ENCODE results near the gene ACKR3.

The ACKR3 gene

DNA sequence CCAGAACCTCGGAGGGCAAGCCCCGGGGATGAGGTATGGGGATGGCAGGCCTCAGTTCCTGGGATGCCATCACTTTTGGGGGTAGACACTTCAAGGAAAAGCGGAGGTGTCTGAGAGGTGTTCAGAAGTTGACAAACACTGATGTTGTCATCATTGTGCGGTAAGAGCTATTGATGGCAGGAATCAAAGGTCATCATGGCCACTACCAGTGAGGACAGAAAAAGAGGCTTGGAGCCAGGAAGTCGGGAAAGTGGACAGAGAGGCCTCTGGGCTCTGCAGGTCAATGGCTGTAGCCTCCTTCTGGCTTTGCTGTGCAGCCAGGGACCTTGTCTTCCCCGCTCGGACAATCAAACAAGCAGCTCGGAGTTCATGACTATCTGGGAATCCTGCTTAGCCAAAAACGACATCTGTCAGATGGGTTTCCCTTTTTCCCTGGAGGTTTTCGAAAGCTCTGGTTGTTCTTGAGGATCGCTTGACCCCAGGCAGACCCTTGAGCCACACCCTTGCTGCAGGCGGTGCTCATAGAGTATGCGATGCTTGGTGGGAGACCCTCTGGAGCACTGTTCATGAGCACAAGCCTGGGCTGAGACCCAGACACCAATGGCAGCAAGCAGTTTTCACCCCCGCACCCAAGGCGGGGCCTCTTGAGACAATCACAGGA, 19.4 kb downstream of the ACKR3 start:
- DNase-seq: no peak

DNA sequence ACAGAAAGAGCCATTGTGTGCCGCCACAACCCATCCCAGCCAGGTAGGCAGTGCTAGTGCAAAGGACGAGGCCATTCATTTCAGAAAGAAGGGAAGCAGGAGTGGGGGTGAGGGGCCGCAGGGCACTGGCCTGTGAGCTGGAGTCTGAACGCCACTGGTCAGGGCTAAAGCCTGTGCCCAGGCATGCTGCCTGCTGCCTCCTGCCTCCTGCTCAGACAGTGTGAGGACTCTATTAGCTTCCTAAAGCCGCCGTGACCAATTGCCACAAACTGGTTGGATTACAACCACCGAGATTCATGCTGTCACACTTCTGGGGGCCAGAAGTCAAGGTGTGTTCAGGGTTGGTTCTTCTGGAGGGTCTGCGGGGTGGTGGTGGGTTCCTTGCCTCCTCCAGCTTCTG, 21.2 kb downstream of the ACKR3 start:
- no peak for DNase-seq

- no peak for DNase-seq
Measured at GRCh38 chr2:236592821-236593220, 23.2 kb downstream of the ACKR3 start.

GRCh38 chr2:236593531-236593930, 23.9 kb downstream of the ACKR3 start:
- no peak for DNase-seq

- DNase-seq: no peak
Measured at GRCh38 chr2:236593956-236594355, 24.3 kb downstream of the ACKR3 start.

DNA sequence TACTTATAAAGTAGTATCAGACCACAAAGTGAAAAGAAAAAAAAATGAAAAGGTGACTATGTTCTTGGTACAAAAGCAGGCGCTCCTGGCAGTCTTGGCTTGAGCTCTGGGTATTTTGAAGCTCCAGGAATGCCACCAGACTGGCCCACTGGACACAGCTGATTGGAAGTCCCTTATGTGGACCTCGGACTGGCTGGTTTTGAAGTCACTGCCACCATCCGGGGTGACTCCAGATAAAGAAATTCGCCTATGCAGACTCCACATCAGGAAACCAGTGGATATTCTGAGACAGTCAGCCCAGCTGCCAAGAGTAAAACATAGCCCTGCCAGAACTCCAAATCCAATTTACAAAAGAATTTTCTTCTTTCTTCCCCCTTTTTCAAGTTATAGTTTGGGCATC, 28.0 kb downstream of the ACKR3 start:
- no peak for DNase-seq

GRCh38 chr2:236599059-236599458, 29.4 kb downstream of the ACKR3 start:
- no peak for DNase-seq

DNA sequence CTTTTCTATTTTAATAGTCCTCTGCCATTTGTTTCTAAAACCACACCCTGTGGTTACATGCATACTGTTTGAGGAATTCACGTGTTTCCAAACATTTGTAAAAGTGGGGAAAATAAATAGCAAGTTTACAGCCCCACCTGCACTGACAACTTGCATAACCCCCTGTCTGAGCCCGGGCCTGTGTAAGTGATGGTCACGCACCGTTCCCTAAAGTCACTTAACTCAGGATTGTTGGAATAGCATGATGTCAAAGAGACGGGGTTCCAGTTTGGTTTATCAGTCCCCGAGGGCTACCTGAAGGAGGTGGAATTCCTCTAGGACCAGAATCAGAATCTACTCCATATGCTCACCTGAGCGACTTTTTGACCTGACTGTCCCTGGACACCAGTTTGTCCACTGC, 30.5 kb downstream of the ACKR3 start:
- DNase-seq: no peak

DNA sequence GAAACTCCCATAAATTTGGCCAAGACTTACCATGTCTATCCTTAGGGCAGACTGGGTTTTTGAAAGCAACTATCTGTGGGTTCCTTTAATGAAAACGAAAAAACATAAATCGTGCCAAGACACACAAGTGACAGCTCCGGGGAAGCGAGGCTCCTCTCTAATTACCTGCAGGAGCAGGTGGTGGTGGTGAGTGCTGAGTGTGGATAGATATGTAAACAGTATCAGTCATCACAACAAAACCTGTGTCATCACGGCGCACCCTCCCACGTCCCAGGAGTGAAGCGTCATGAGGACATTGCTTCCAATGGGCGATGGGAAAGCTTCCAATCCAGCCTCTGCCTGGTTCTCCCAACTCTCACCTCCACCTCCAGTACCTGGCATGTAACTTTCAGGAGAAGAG, 31.3 kb downstream of the ACKR3 start:
- DNase-seq: no peak

DNA sequence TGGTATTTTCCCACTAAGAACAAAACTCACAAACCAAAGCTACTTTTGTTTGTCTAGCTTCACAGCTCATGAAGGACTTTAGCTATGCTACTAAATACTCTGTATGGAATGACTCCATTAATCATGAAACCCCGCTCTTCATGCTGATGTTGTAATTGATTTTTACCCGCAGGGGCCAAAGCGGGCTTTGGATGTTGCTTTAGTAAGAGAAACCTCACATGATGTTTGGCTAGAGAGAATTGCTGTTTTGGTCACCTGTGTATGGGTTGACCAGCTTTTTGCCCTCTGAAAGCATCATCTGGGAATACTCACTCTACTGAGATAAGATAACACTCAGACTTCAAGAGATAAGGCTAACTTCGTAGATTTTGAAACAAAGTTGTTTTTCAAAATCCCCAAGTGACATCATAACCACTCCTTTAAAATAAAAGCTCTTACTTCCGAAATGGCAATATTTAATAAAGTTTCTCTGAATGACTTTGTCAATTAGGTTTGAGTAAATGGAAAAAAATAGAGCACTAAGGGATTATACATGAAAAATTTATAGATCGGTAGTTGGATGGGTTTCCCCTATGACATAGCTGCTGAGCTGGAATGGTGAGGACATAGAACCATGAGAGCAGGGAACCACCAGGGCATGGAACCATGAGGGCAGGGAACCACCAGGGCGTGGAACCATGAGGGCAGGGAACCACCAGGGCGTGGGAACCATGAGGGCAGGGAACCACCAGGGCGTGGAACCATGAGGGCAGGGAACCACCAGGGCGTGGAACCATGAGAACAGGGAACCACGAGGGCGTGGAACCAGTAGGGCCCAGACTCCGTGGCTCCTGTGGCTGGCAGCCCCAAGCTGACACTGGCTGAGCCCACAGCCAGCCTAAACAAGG, 31.9 kb downstream of the ACKR3 start:
- DNase-seq: no peak

GRCh38 chr2:236602678-236603077, 33.1 kb downstream of the ACKR3 start:
- no peak for DNase-seq

DNA sequence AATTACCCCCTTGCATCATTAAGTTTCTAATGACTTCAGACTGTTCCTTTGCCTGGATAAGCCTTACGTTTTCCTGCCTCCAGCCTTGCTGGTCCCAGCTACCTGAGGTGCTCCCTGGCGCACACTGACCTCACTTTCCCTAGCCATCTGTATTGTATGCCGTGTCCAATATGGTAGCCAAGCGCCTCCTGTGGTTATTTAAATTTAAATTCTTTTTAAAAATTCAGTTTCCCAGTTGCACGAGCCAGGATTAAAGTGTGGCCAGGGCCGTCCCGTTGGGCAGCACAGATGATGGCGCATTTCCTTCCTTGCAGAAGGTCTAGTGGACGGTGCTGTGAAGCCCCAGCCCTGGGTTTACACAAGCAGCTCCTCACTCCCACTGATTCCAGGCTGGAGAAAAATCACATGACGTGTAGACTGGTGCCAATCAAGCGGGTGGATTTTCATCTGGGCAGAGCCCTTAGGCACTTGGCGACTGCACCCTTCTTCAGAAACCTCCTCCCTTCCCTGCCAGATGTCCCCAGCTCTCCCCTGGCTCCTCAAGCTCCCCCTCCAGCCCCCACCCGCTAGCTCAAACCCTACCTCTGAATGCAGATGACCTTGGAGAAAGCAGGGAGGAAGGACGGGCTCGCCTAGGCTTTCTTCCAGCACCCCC, 33.9 kb downstream of the ACKR3 start:
- DNase-seq: no peak

GRCh38 chr2:236604575-236605344, 35.1 kb downstream of the ACKR3 start:
- no peak for DNase-seq

DNA sequence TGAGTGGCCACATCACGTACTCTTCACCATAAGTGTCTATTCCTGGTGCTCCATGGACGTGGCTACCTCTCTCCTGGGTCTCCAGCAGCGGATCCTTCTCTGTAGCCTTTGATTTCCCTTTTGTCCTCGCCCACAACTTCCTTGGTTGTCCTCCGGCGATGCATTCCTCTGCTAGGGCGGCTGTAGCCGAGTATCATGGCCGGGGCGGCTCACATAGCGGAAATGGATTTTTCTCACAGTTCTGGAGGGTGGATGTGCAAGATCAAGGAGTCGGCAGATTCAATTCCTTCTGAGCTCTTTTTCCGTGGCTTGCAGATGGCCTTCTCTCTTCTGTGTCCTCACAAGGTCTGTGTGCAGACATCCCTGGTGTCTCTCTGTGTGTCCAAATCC, 35.7 kb downstream of the ACKR3 start:
- no peak for DNase-seq

DNA sequence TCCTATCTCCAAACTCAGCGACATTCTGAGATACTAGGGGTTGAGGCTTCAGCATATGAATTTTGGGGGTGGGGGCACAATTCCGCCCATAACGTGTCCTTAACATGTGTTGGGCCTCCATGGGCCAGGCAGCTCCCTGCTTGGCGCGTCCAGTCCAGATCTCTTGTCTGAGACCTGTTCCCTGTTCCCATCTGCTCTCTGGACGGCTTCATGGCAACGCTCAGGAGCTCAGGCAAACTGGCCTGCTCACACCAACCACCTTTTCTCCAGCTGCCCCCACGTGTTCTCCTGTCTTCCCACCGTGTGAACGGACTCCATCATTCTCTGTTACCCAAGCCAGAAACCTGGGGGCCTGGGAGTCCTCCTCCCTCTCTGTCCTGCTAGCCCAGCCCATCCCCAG, 36.4 kb downstream of the ACKR3 start:
- DNase-seq: no peak

DNA sequence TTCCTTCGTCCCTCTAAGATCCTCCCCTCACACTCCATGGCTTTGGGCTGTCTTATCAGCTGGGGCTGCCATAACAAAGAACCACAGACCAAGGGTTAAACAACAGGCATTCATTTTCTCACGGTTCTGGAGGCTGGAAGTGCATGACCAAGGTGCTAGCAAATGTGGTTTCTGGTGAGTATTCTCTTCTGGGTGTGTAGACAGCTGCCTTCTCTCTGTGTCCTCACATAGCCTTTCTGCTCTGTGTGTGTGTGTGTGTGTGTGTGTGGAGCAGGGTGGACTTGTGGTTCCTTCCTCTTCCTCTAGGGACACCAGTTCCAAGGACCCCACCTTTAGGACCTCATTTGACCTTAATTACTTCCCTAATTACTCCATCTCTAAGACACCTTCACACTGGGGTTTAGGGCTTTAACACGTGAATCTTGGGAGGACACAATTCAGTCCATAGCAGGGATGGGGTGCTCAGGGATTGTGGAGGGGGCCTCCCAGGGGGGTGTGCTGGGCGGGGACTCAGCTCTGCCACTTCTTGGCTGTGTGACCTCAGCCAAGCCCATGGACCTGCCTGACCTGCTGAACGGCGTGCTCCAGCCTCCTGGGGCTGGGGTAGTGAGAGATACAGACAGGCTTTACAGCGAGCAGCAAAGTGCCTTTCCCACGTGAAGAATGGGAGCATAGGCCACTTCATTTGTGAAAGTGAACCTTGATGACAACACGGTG, 38.0 kb downstream of the ACKR3 start:
- DNase-seq: no peak

- no peak for DNase-seq
Measured at GRCh38 chr2:236608188-236608525, 38.5 kb downstream of the ACKR3 start.

DNA sequence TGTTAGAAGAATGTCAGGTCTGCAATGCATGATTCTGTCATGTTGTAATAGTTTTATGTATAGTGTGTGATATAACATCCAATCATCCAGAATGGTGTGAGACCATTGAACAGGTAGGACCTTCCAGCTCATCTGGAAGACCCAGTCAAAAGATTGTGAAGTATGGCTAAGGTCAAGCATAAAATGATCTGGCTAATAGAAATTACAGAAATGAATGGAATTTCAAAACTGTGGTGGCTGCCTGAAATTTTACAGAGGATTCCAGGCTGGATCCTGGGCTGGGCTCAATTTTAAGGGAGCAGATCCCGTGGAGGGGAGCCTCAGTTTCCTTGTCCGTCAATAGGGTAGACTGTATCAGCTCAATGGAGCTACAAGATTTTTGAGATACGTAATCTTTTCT, 39.1 kb downstream of the ACKR3 start:
- no peak for DNase-seq

DNA sequence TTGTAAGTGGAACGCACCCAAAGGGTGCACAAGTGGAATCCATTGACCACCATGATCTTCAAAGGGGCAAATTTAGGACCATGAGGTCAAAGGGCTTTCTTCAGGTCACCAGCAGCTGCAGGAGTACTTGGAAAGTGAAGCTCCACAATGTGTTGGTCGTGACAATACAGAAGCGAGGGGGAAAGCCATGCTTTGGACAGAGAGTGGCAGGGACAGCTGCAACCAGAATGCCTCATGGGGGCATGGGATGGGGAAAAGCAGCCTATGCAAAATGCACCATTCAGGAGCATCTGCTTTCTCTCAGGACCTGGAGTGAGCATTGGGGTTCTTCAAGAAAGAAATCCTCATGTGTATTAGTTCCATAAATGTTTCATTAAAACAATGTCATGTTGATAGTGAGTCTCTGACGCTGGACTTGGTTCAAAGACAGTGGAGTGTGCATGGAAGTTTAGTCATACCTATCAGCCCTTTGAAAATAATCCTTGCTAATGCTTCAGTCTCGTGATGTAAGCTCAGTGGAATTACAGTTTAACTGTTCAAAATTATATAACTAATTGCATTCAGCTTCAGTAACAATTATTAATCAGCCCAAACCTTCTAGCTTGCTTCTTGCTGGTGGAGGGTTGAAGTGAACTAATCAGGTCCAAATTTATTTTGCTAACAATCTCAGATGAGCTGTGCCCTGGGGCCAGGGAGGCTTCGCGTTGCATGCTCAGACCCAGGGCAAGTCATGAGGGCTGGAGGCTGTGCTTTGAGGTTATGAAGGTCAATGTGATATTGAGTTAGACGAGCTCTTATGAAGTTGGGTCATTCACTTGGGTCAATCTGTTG, 41.6 kb downstream of the ACKR3 start:
- no peak for DNase-seq

- no peak for DNase-seq
Measured at GRCh38 chr2:236612737-236613136, 43.1 kb downstream of the ACKR3 start.

DNA sequence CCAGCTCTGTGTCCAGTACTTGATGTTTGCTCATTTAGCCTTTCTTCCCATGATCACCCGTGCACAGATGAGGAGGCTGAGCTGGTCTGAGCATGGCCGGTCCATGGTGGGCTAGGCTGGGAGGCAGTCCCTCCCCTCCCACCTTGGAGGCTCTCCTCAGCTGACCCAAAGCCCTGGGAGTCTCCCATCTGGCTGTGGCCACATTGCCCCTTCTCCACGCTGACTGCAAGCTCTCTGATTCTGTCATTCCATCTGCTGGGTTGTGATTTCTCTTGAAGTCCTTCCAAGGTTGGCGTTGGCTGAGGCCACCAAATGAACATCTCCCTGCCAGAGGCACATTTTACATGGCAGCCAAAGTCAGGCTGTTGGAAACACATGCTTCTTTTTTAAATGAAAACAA, 44.0 kb downstream of the ACKR3 start:
- no peak for DNase-seq

GRCh38 chr2:236614551-236614950, 44.9 kb downstream of the ACKR3 start:
- DNase-seq: no peak
